ENCODE results near the gene CDK8.

DNA sequence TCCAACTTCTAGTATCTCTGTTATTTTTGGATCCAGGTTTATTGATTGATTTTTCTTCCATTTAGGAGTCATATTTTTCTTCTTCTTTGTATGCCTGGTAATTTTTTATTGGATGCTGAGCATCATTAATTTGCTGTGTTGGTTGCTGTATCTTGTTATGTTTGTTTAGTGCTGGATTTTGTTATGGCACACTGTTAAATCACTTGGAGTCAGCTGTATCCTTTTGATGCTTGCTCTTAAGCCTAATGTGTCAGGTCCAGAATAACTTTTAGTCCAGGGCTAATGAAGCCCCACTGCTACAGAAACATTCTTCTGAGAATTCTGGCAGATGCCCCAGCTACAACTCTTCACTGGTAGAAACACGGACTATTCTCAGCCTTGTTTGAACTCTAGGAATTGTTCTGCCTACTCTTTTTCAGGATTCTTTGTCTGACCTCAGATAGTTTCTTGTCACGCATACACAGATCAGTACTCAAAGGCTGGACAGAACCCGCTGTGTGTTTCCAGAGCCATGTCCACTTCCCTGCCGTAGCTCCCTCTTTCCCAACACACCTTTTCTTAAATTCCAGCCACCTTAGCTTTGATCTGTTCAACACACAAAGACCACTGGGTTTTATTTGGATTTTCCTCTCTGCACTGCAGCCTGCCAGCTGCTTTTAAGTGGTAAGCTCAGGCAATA is 166.5 kb downstream of the CDK8 start:
- TF ChIP-seq, protein P1, sequence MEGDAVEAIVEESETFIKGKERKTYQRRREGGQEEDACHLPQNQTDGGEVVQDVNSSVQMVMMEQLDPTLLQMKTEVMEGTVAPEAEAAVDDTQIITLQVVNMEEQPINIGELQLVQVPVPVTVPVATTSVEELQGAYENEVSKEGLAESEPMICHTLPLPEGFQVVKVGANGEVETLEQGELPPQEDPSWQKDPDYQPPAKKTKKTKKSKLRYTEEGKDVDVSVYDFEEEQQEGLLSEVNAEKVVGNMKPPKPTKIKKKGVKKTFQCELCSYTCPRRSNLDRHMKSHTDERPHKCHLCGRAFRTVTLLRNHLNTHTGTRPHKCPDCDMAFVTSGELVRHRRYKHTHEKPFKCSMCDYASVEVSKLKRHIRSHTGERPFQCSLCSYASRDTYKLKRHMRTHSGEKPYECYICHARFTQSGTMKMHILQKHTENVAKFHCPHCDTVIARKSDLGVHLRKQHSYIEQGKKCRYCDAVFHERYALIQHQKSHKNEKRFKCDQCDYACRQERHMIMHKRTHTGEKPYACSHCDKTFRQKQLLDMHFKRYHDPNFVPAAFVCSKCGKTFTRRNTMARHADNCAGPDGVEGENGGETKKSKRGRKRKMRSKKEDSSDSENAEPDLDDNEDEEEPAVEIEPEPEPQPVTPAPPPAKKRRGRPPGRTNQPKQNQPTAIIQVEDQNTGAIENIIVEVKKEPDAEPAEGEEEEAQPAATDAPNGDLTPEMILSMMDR (conservative IDR thresholded peaks at IDR 0.05 in 1 of 2, IDR thresholded peaks at IDR 0.05 in 1 of 2; ENCODE audit: low read depth in 1 of 2, low read length in 2 of 2), result no peak
- TF ChIP-seq EZH2 (IDR thresholded peaks at IDR 0.05; ENCODE audit: low read length, missing control alignments), result no peak
